NCI-H1092 (cell line): ENCODE results near the gene MORN1.

Experiments
- DNase-seq: peaks from one replicate; lab custom pipeline; 2025; lab: John Stamatoyannopoulos, UW

The MORN1 gene

GRCh38 chr1:2272686-2273400, 118.5 kb downstream of the MORN1 start:
- no peak for DNase-seq

GRCh38 chr1:2271841-2272655, 119.3 kb downstream of the MORN1 start:
- DNase-seq: no peak
